ENCODE results near the gene DHX9. TPM values are rescaled to one million over a fixed set of nuclear protein-coding genes. Genes with fewer than 3 reads are reported as not detected.
A peak's percentile ranks its signal among the peaks of the same experiment; 100 is the strongest.

Gene DHX9
- total RNA-seq, 1 donor from 2014 or later, result 169 TPM

- no peak for TF ChIP-seq CTCF (IDR thresholded peaks at IDR 0.05; ENCODE audit: insufficient read depth, low read depth, low read length)
- no peak for TF ChIP-seq EZH2 (IDR thresholded peaks at IDR 0.05; ENCODE audit: insufficient read depth, low read length)
- Histone ChIP-seq H3K27me3 (ENCODE audit: insufficient read depth, low read length) (no peaks in the 10 kb centered on the region), H3K9me3 (ENCODE audit: insufficient read depth, low read depth, low read length) (no peaks in the 10 kb centered on the region), H3K79me2 (ENCODE audit: insufficient read depth, low read length) (peaks cover 1% of the 10 kb centered on the region), H3K27ac (ENCODE audit: low read depth, low read length) (no peak overlapping the region), H3K4me3 (ENCODE audit: insufficient read depth, low read depth, low read length) (no peak overlapping the region), H3K36me3 (ENCODE audit: insufficient read depth, low read length) (no peaks in the 10 kb centered on the region), H2AFZ (ENCODE audit: low read depth, low read length) (no peak overlapping the region), H3K4me1 (ENCODE audit: insufficient read depth, low read length) (peaks cover 4% of the 10 kb centered on the region), H4K20me1 (ENCODE audit: insufficient read depth, low read length) (no peaks in the 10 kb centered on the region), H3K9ac (ENCODE audit: low read length) (no peak overlapping the region), H3K4me2 (ENCODE audit: low read length) (no peak overlapping the region)
- no peak overlapping the region for H3K4me3 Mint-ChIP-seq (ENCODE audit: unreplicated experiment)
- no peaks in the 10 kb centered on the region for H3K27me3 Mint-ChIP-seq (ENCODE audit: low read depth, unreplicated experiment)
- no peaks in the 10 kb centered on the region for H3K36me3 Mint-ChIP-seq (ENCODE audit: low read depth, unreplicated experiment)
- DNase-seq (ENCODE audit: low read depth), result no peak
- no peak for FAIRE-seq
- no peaks in the 10 kb centered on the region for H3K9me3 Mint-ChIP-seq (ENCODE audit: unreplicated experiment)
- H3K4me1 Mint-ChIP-seq (ENCODE audit: low read depth, unreplicated experiment), result peaks cover 4% of the 10 kb centered on the region
- no peak overlapping the region for H3K27ac Mint-ChIP-seq (ENCODE audit: unreplicated experiment)
These were observed 4.8 kb upstream of the DHX9 start for GRCh38 chr1:182834326-182834725.

DNA sequence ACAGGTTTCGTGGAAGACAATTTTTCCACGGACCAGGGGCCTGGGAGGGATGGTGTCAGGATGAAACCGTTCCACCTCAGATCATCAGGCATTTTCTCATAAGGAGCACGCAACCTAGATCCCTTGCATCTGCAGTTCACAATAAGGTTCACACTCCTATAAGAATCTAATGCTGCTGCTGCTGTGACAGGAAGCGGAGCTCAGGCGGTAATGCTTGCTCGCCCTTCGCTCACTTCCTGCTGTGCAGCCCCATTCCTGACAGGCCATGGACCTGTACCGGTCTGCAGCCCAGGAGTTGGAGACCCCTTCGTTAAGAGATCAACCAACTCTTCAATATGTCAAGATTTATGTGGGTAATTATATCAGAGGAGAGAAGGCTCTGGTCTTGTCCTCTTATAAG is 3.3 kb upstream of the DHX9 start:
- Histone ChIP-seq H3K9ac (ENCODE audit: low read length) (no peak overlapping the region), H3K27ac (ENCODE audit: low read depth, low read length) (no peak overlapping the region), H2AFZ (ENCODE audit: low read depth, low read length) (no peak overlapping the region), H3K9me3 (ENCODE audit: insufficient read depth, low read depth, low read length) (no peaks in the 10 kb centered on the region), H3K4me3 (ENCODE audit: insufficient read depth, low read depth, low read length) (no peak overlapping the region), H3K4me1 (ENCODE audit: insufficient read depth, low read length) (peaks cover 4% of the 10 kb centered on the region), H4K20me1 (ENCODE audit: insufficient read depth, low read length) (peaks cover 13% of the 10 kb centered on the region), H3K4me2 (ENCODE audit: low read length) (no peak overlapping the region), H3K36me3 (ENCODE audit: insufficient read depth, low read length) (no peaks in the 10 kb centered on the region), H3K27me3 (ENCODE audit: insufficient read depth, low read length) (no peaks in the 10 kb centered on the region), H3K79me2 (ENCODE audit: insufficient read depth, low read length) (peaks cover 16% of the 10 kb centered on the region)
- no peaks in the 10 kb centered on the region for H3K27me3 Mint-ChIP-seq (ENCODE audit: low read depth, unreplicated experiment)
- H3K9me3 Mint-ChIP-seq (ENCODE audit: unreplicated experiment), result no peaks in the 10 kb centered on the region
- H3K27ac Mint-ChIP-seq (ENCODE audit: unreplicated experiment), result no peak overlapping the region
- H3K36me3 Mint-ChIP-seq (ENCODE audit: low read depth, unreplicated experiment), result peaks cover 3% of the 10 kb centered on the region
- FAIRE-seq (no peak), DNase-seq (ENCODE audit: low read depth) (no peak)
- peaks cover 4% of the 10 kb centered on the region for H3K4me1 Mint-ChIP-seq (ENCODE audit: low read depth, unreplicated experiment)
- TF ChIP-seq EZH2 (IDR thresholded peaks at IDR 0.05; ENCODE audit: insufficient read depth, low read length) (no peak), CTCF (IDR thresholded peaks at IDR 0.05; ENCODE audit: insufficient read depth, low read depth, low read length) (no peak)
- no peak overlapping the region for H3K4me3 Mint-ChIP-seq (ENCODE audit: unreplicated experiment)

DNA sequence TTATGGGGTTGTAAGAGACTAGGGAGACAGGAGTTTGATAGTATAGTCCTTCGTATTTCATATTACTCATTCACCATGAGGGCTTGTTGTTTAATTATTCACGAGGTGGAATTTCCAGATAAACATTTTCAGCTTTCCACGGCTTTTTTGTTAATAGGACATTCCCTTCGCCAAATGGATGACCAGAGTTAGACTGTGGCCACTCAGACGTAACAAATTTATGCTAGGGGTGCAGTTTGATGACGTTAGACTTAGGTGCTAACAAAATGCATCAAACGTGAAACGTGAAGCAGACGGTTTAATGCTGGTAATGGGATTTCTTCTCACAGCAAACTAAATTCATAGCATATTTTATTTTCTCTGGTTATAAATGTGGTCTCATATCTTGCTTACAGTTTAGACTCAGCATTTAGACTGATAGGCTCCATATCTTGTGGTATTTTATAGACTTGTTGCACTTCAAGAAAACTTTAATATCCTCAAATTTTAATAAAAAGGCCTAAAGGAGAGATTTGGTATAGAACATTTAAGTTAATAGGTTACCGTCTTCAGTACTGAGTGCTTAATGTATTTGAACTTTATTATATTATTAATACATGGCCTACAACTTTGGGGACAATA is 2.3 kb downstream of the DHX9 start:
- H3K9ac ChIP-seq (ENCODE audit: low read length), result peak overlapping the region; percentile 34
- H3K4me3 ChIP-seq (ENCODE audit: insufficient read depth, low read depth, low read length), result peak overlapping the region; percentile 99
- H3K4me1 ChIP-seq (ENCODE audit: insufficient read depth, low read length), result peaks cover 18% of the 10 kb centered on the region
- H3K36me3 ChIP-seq (ENCODE audit: insufficient read depth, low read length), result peaks cover 23% of the 10 kb centered on the region
- H3K27me3 ChIP-seq (ENCODE audit: insufficient read depth, low read length), result no peaks in the 10 kb centered on the region
- H3K27ac Mint-ChIP-seq (ENCODE audit: unreplicated experiment), result peak overlapping the region; percentile 88
- H3K9me3 Mint-ChIP-seq (ENCODE audit: unreplicated experiment), result no peaks in the 10 kb centered on the region
- no peak overlapping the region for H2AFZ ChIP-seq (ENCODE audit: low read depth, low read length)
- H3K79me2 ChIP-seq (ENCODE audit: insufficient read depth, low read length), result peaks cover 73% of the 10 kb centered on the region
- H3K9me3 ChIP-seq (ENCODE audit: insufficient read depth, low read depth, low read length), result no peaks in the 10 kb centered on the region
- H3K4me2 ChIP-seq (ENCODE audit: low read length), result peak overlapping the region; percentile 96
- peaks cover 4% of the 10 kb centered on the region for H3K36me3 Mint-ChIP-seq (ENCODE audit: low read depth, unreplicated experiment)
- H3K4me3 Mint-ChIP-seq (ENCODE audit: unreplicated experiment), result peak overlapping the region; percentile 95
- peaks cover 10% of the 10 kb centered on the region for H3K4me1 Mint-ChIP-seq (ENCODE audit: low read depth, unreplicated experiment)
- peak overlapping the region; percentile 19 for H3K27ac ChIP-seq (ENCODE audit: low read depth, low read length)
- H3K27me3 Mint-ChIP-seq (ENCODE audit: low read depth, unreplicated experiment), result no peaks in the 10 kb centered on the region
- DNase-seq (ENCODE audit: low read depth), result peak; percentile 68
- TF ChIP-seq CTCF (IDR thresholded peaks at IDR 0.05; ENCODE audit: insufficient read depth, low read depth, low read length), result no peak
- TF ChIP-seq EZH2 (IDR thresholded peaks at IDR 0.05; ENCODE audit: insufficient read depth, low read length), result no peak
- H4K20me1 ChIP-seq (ENCODE audit: insufficient read depth, low read length), result peaks cover 69% of the 10 kb centered on the region
- no peak for FAIRE-seq
